HepG2 (cell line): ENCODE measurements around the gene CBX7. TPM values are rescaled to one million over a fixed set of nuclear protein-coding genes. Genes with fewer than 3 reads are reported as not detected.

Experiments
- ATAC-seq: fragments of 200-7000 bp; cut with Tn5 transposase; 3 replicates; pipeline ENCODE4 v1.9.1; 2020; ENCODE audit warnings: mild to moderate bottlenecking, moderate library complexity
- BruUV-seq: library from RNA; stranded (reverse); fragments of 400-500 nt; replicated peaks from 2 replicates; lab custom pipeline; 2021; lab: Mats Ljungman, UMichigan
- CTCF ChIA-PET: fragments of 300-600 bp; formaldehyde crosslinking; extraction: SDS; loops from one replicate; lab custom pipeline; 2021; ENCODE audit warnings: low total read pairs, inconsistent platforms, low intra/inter-chr PET ratio; lab: Yijun Ruan, JAX
- POLR2A ChIA-PET: fragments of 350-600 bp; sonication (Branson Sonifier 250); formaldehyde crosslinking; loops from one replicate; lab custom pipeline; 2020; ENCODE audit warnings: antibody characterized with exemption, inconsistent platforms; lab: Yijun Ruan, JAX
- DNase-seq: peaks from one replicate; pipeline ENCODE4 v3.0.0-alpha.2; 2015; ENCODE audit warnings: low spot score
- FAIRE-seq: peaks from 3 replicates; lab custom pipeline; 2011; peaks lifted over from hg19 to GRCh38; lab: Jason Lieb, UNC
- H2AFZ ChIP-seq: one replicate; pipeline ENCODE4 v1.6.1; 2011; ENCODE audit warnings: low read length, inconsistent platforms
- H3K27ac ChIP-seq: fragments of 300-600 bp; 3 replicates; pipeline ENCODE4 v1.8.0; 2011; ENCODE audit warnings: mixed run types, mild to moderate bottlenecking, mixed read lengths, low read length, inconsistent platforms; ENCODE audit not compliant: insufficient read depth; ENCODE audit errors: extremely low read length
- H3K27me3 ChIP-seq, 2 experiments: fragments of 200-600 bp in 1 of 2; 2 replicates in 1 of 2; 3 replicates in 1 of 2; pipeline versions ENCODE4 v1.6.0 to v1.8.0; 2011; ENCODE audit warnings: low read length in 2 of 2, mild to moderate bottlenecking in 2 of 2, moderate library complexity in 2 of 2, inconsistent platforms in 1 of 2; ENCODE audit not compliant: insufficient read depth in 2 of 2, control insufficient read depth in 1 of 2
- H3K36me3 ChIP-seq, 2 experiments: fragments of 200-600 bp in 1 of 2; replicated peaks in 1 of 2; 2 replicates in 1 of 2; 3 replicates in 1 of 2; pipeline versions ENCODE4 v1.5.1 to v1.8.0; 2011; ENCODE audit warnings: low read length in 2 of 2, inconsistent platforms in 1 of 2; ENCODE audit not compliant: insufficient read depth in 2 of 2, control insufficient read depth in 1 of 2
- H3K4me1 ChIP-seq: 2 replicates; pipeline ENCODE4 v1.5.1; 2012; ENCODE audit warnings: low read length, inconsistent platforms; ENCODE audit not compliant: insufficient read depth
- H3K4me2 ChIP-seq: 2 replicates; pipeline ENCODE4 v1.6.0; 2011; ENCODE audit warnings: low read depth, low read length, inconsistent platforms
- H3K4me3 ChIP-seq, 3 experiments: fragments of 200-600 bp in 1 of 3; sonication (generic), shearing (Covaris generic) in 1 of 3; replicated peaks in 1 of 3; 2 replicates each; pipeline ENCODE4 v1.5.1; 2011 to 2016; ENCODE audit warnings: low read length in 3 of 3, inconsistent platforms in 2 of 3, low read depth in 2 of 3, mild to moderate bottlenecking in 2 of 3, control low read depth in 1 of 3, mixed read lengths in 1 of 3; ENCODE audit not compliant: insufficient read depth in 1 of 3
- H3K79me2 ChIP-seq: one replicate; pipeline ENCODE4 v1.6.1; 2011; ENCODE audit warnings: low read length, inconsistent platforms; ENCODE audit not compliant: insufficient read depth
- H3K9ac ChIP-seq: 2 replicates; pipeline ENCODE4 v1.6.0; 2011; ENCODE audit warnings: mild to moderate bottlenecking, low read depth, low read length, inconsistent platforms; ENCODE audit not compliant: insufficient read depth
- H3K9me3 ChIP-seq: 2 replicates; pipeline ENCODE4 v1.5.1; 2012; ENCODE audit warnings: mild to moderate bottlenecking, low read length
- H4K20me1 ChIP-seq: 2 replicates; pipeline ENCODE4 v1.6.0; 2011; ENCODE audit warnings: inconsistent platforms, mild to moderate bottlenecking, low read length, moderate library complexity; ENCODE audit not compliant: insufficient read depth
- BORCS8-MEF2B ChIP-seq: sonication (generic); formaldehyde crosslinking; IDR thresholded peaks from 2 replicates; pipeline ENCODE4 v1.8.0; 2022; ENCODE audit warnings: mild to moderate bottlenecking, missing genetic modification reagents
- FOSL2 ChIP-seq: sonication (generic); formaldehyde crosslinking; IDR thresholded peaks from 2 replicates; pipeline ENCODE4 v1.4.0; 2020; ENCODE audit warnings: missing genetic modification reagents
- MEIS2 ChIP-seq: sonication (generic); formaldehyde crosslinking; IDR thresholded peaks from 2 replicates; pipeline ENCODE4 v1.9.0; 2021; ENCODE audit warnings: mild to moderate bottlenecking, missing genetic modification reagents
- MYC ChIP-seq: sonication (generic); formaldehyde crosslinking; IDR thresholded peaks from 2 replicates; pipeline ENCODE4 v1.9.0; 2021; ENCODE audit warnings: missing genetic modification reagents, borderline replicate concordance
- SAP130 ChIP-seq: IDR thresholded peaks from 2 replicates; pipeline ENCODE4 v1.6.1; 2016; ENCODE audit warnings: low read depth
- SMC3 ChIP-seq: IDR thresholded peaks from 2 replicates; pipeline ENCODE4 v1.6.1; 2011; ENCODE audit warnings: low read length, improper control_type of control experiment
- ZFX ChIP-seq: sonication (generic); formaldehyde crosslinking; IDR thresholded peaks from 2 replicates; pipeline ENCODE4 v1.4.0; 2020; ENCODE audit warnings: mild to moderate bottlenecking, low read depth, missing genetic modification reagents, moderate library complexity
- ZNF292 ChIP-seq: sonication (generic); formaldehyde crosslinking; IDR thresholded peaks from 2 replicates; pipeline ENCODE4 v1.8.1; 2022; ENCODE audit warnings: mild to moderate bottlenecking, low read depth, missing genetic modification reagents, borderline replicate concordance
- ZNF441 ChIP-seq: sonication (generic); formaldehyde crosslinking; IDR thresholded peaks from 2 replicates; pipeline ENCODE4 v1.7.0; 2021; ENCODE audit warnings: missing genetic modification reagents, borderline replicate concordance
- ZNF816 ChIP-seq: sonication (generic); formaldehyde crosslinking; IDR thresholded peaks from 2 replicates; pipeline ENCODE4 v1.8.0; 2022; ENCODE audit warnings: missing genetic modification reagents, mild to moderate bottlenecking, borderline replicate concordance
- ZSCAN29 ChIP-seq: sonication (generic); formaldehyde crosslinking; conservative IDR thresholded peaks from 2 replicates; pipeline ENCODE4 v1.4.0; 2020; ENCODE audit warnings: mild to moderate bottlenecking, missing genetic modification reagents
- WGBS: methylation state at CpG from one replicate; pipeline ENCODE4 v1.1.6; 2017; ENCODE audit warnings: low lambda C conversion rate; 5-methylcytosine and 5-hydroxymethylcytosine counted together
- in situ Hi-C: cut with HindIII; loops from 2 replicates; pipeline ENCODE4 v1.10.0; 2017; ENCODE audit warnings: low pct_unique_long_range_greater_than_20kb; ENCODE audit not compliant: extremely low pct_ligation_motif_present
- intact Hi-C: fragments of 100-400 bp; cut with micrococcal nuclease; formaldehyde crosslinking; loops from one replicate; pipeline ENCODE4 v1.10.0; 2022; ENCODE audit not compliant: unreplicated experiment
- polyA plus RNA-seq, 8 experiments: library from polyadenylated mRNA; depleted of rRNA in 3 of 8; stranded (reverse) in 7 of 8; unstranded in 1 of 8; fragments of >200 nt; fragmentation: Illumina TruSeq in 4 of 8; extraction: Trizol in 4 of 8; gene quantifications; 2 replicates each; pipeline versions ENCODE4 v1.2.1 to v1.2.3, GENCODE V29; 2011 to 2016; ENCODE audit warnings: low read depth in 4 of 8, missing spikeins in 1 of 8, mixed read lengths in 1 of 8; ENCODE audit not compliant: insufficient read depth in 1 of 8
- total RNA-seq, 5 experiments: library from RNA; depleted of rRNA; stranded (reverse); fragments of >200 nt; fragmentation: Illumina TruSeq; extraction: Trizol; gene quantifications; 2 replicates each; pipeline ENCODE4 v1.2.3, GENCODE V29; 2016; ENCODE audit warnings: low read depth in 1 of 5
- TF ChIP-seq, protein P1 (sequence below): sonication (generic); formaldehyde crosslinking; IDR thresholded peaks from 2 replicates; pipeline ENCODE4 v1.5.1; 2020; ENCODE audit warnings: mild to moderate bottlenecking, missing genetic modification reagents, moderate library complexity
- TF ChIP-seq, protein P2 (sequence below): sonication (generic); formaldehyde crosslinking; IDR thresholded peaks from 2 replicates; pipeline ENCODE4 v1.4.0; 2020; ENCODE audit warnings: missing genetic modification reagents, borderline replicate concordance
- TF ChIP-seq, protein P3 (sequence below): sonication (generic); formaldehyde crosslinking; IDR thresholded peaks from 2 replicates; pipeline ENCODE4 v1.5.0; 2020; ENCODE audit warnings: missing genetic modification reagents, mild to moderate bottlenecking, borderline replicate concordance
- TF ChIP-seq, protein P4 (sequence below): IDR thresholded peaks from 2 replicates; pipeline ENCODE4 v1.6.1; 2018; ENCODE audit warnings: missing genetic modification reagents, mild to moderate bottlenecking, missing compliant biosample characterization

Gene CBX7
- total and polyA plus RNA-seq, 2 of the 13 experiments (the other 11 are each of a cell fraction or from before 2014, with no cell fraction given): 0.35 to 4.9 TPM

DNA sequence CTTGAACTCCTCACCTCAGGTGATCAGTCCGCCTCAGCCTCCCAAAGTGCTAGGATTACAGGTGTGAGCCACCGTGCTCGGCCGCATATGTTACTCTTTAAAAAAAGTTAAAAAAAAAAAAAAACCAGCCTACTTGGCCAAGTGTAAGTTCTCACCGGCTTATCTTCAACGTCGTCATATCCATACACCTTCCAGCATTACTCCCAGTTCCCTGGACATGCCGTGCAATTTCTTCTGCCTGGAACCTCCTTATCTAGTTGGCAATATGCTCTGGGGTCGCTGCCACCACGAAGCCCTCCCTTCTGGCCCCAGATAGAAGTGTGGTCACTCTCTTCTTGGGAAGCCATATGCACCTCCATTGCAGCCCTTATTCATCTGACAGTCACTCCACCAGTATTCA lies 36.3 kb upstream of the CBX7 start (continued):
- no peak for TF ChIP-seq ZNF441 (CRISPR knock-in tag)

DNA sequence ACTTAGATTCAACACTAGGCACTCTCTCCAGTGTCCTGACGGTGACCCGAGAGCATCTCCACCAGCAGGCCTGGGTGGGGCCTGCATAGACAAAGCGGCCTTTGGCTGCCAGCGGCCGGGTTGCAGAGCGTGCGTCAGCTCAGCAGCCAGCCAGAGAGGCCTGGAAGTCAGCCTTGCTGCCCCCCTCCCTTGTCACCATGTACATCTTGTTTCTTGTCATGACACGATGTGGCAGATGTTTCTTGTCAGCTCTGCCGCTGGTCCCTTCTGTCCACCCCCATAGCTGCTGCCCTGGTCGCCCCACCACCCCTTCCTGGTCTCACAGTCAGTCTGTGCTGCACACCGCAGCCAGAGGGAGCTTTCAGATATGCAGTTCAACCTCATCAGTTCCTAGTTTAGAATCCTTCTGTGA lies 33.1 kb upstream of the CBX7 start:
- H3K9ac ChIP-seq: peak overlapping the region; percentile 26; the same call in 1 of the 2 replicates
- peak overlapping the region in 2 of 3 experiments; percentile 22 to 63; a peak in 2 of 6 replicates for H3K4me3 ChIP-seq
- DNase-seq (peak; percentile 50), ATAC-seq (peak; percentile 90), FAIRE-seq (no peak)
- H2AFZ ChIP-seq: no peak overlapping the region
- ChIA-PET CTCF (no interaction called here), POLR2A (interaction anchor here (1.1 kb wide), 1 partner anchor 134 kb away, joined by 3 read pairs; the partner anchor contains the start of gene RPL3)
- H3K36me3 ChIP-seq: no peaks in the 10 kb centered on the region
- H3K27ac ChIP-seq: no peak overlapping the region
- WGBS: 3% methylated on average over 4 of the region's 11 CpGs
- intact Hi-C loops (no loop called here), in situ Hi-C loops (no loop called here)
- no peaks in the 10 kb centered on the region for H4K20me1 ChIP-seq
- no peaks in the 10 kb centered on the region for H3K9me3 ChIP-seq
- H3K4me2 ChIP-seq: peak overlapping the region; percentile 63
- H3K79me2 ChIP-seq: no peaks in the 10 kb centered on the region
- peaks cover 35% of the 10 kb centered on the region for H3K4me1 ChIP-seq
- no TSS peak for BruUV-seq
- peaks cover 0 to 23% of the 10 kb centered on the region in 2 experiments; a peak in 2 of 5 replicates for H3K27me3 ChIP-seq
- peak; percentile 39; the same call in 1 of the 2 replicates for TF ChIP-seq MYC (CRISPR knock-in tag)
- TF ChIP-seq, protein P1, sequence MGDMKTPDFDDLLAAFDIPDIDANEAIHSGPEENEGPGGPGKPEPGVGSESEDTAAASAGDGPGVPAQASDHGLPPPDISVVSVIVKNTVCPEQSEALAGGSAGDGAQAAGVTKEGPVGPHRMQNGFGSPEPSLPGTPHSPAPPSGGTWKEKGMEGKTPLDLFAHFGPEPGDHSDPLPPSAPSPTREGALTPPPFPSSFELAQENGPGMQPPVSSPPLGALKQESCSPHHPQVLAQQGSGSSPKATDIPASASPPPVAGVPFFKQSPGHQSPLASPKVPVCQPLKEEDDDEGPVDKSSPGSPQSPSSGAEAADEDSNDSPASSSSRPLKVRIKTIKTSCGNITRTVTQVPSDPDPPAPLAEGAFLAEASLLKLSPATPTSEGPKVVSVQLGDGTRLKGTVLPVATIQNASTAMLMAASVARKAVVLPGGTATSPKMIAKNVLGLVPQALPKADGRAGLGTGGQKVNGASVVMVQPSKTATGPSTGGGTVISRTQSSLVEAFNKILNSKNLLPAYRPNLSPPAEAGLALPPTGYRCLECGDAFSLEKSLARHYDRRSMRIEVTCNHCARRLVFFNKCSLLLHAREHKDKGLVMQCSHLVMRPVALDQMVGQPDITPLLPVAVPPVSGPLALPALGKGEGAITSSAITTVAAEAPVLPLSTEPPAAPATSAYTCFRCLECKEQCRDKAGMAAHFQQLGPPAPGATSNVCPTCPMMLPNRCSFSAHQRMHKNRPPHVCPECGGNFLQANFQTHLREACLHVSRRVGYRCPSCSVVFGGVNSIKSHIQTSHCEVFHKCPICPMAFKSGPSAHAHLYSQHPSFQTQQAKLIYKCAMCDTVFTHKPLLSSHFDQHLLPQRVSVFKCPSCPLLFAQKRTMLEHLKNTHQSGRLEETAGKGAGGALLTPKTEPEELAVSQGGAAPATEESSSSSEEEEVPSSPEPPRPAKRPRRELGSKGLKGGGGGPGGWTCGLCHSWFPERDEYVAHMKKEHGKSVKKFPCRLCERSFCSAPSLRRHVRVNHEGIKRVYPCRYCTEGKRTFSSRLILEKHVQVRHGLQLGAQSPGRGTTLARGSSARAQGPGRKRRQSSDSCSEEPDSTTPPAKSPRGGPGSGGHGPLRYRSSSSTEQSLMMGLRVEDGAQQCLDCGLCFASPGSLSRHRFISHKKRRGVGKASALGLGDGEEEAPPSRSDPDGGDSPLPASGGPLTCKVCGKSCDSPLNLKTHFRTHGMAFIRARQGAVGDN (CRISPR knock-in tag): peak; percentile 58
- no peak for TF ChIP-seq ZNF816 (CRISPR knock-in tag)
- TF ChIP-seq SMC3: peak; percentile 10; the same call in 1 of the 2 replicates
- TF ChIP-seq, protein P2, sequence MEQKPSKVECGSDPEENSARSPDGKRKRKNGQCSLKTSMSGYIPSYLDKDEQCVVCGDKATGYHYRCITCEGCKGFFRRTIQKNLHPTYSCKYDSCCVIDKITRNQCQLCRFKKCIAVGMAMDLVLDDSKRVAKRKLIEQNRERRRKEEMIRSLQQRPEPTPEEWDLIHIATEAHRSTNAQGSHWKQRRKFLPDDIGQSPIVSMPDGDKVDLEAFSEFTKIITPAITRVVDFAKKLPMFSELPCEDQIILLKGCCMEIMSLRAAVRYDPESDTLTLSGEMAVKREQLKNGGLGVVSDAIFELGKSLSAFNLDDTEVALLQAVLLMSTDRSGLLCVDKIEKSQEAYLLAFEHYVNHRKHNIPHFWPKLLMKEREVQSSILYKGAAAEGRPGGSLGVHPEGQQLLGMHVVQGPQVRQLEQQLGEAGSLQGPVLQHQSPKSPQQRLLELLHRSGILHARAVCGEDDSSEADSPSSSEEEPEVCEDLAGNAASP: peak; percentile 87; the same call in 1 of the 2 replicates
- peak; percentile 30 for TF ChIP-seq SAP130 (CRISPR knock-in tag)
- 0 out of 2 replicates have a peak, but pooled peaks have one; percentile 22 for TF ChIP-seq ZNF292 (CRISPR knock-in tag)
- 0 out of 2 replicates have a peak, but pooled peaks have one; percentile 11 for TF ChIP-seq MEIS2 (CRISPR knock-in tag)
- peak; percentile 70; the same call in 1 of the 2 replicates for TF ChIP-seq ZSCAN29 (CRISPR knock-in tag)
- TF ChIP-seq, protein P3, sequence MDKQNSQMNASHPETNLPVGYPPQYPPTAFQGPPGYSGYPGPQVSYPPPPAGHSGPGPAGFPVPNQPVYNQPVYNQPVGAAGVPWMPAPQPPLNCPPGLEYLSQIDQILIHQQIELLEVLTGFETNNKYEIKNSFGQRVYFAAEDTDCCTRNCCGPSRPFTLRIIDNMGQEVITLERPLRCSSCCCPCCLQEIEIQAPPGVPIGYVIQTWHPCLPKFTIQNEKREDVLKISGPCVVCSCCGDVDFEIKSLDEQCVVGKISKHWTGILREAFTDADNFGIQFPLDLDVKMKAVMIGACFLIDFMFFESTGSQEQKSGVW: no peak
- TF ChIP-seq ZFX (CRISPR knock-in tag): peak; percentile 70
- TF ChIP-seq BORCS8-MEF2B (CRISPR knock-in tag): no peak
- peak; percentile 29; the same call in 1 of the 2 replicates for TF ChIP-seq FOSL2 (CRISPR knock-in tag)
- TF ChIP-seq, protein P4, sequence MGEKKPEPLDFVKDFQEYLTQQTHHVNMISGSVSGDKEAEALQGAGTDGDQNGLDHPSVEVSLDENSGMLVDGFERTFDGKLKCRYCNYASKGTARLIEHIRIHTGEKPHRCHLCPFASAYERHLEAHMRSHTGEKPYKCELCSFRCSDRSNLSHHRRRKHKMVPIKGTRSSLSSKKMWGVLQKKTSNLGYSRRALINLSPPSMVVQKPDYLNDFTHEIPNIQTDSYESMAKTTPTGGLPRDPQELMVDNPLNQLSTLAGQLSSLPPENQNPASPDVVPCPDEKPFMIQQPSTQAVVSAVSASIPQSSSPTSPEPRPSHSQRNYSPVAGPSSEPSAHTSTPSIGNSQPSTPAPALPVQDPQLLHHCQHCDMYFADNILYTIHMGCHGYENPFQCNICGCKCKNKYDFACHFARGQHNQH: no peak
